GM12865 (cell line): ENCODE results near the gene FOXO6.
A peak's percentile ranks its signal among the peaks of the same experiment; 100 is the strongest.

Experiments
- DNase-seq: peaks from one replicate; pipeline ENCODE4 v3.0.0; 2010; ENCODE audit warnings: low read depth
- H3K4me3 ChIP-seq: 2 replicates; pipeline ENCODE4 v1.5.1; 2011; ENCODE audit warnings: mild to moderate bottlenecking, low read depth, low read length, control low read depth
- CTCF ChIP-seq: IDR thresholded peaks from 2 replicates; pipeline ENCODE4 v1.5.1; 2011; ENCODE audit warnings: low read length, control low read depth, low read depth, inconsistent platforms; ENCODE audit not compliant: insufficient read depth; ENCODE audit errors: missing control alignments

Gene FOXO6

GRCh38 chr1:41363591-41364320 lies 2.5 kb downstream of the FOXO6 start:
- TF ChIP-seq CTCF = no peak
- no peak for DNase-seq
- H3K4me3 ChIP-seq = no peak overlapping the region

GRCh38 chr1:41364442-41365319 lies 3.4 kb downstream of the FOXO6 start:
- no peak for DNase-seq
- TF ChIP-seq CTCF = no peak
- no peak overlapping the region for H3K4me3 ChIP-seq

- no peak for DNase-seq
- no peak overlapping the region for H3K4me3 ChIP-seq
- no peak for TF ChIP-seq CTCF
Measured at GRCh38 chr1:41365320-41365633, 4.0 kb downstream of the FOXO6 start.

- H3K4me3 ChIP-seq = peak overlapping the region; percentile 44
- peak; percentile 17 for DNase-seq
- TF ChIP-seq CTCF = no peak
Measured at GRCh38 chr1:41365772-41366454, 4.7 kb downstream of the FOXO6 start.

GRCh38 chr1:41366455-41367287 lies 5.4 kb downstream of the FOXO6 start:
- TF ChIP-seq CTCF = no peak
- no peak for DNase-seq
- peak overlapping the region; percentile 30; the same call in 1 of the 2 replicates for H3K4me3 ChIP-seq

- no peak overlapping the region for H3K4me3 ChIP-seq
- TF ChIP-seq CTCF = no peak
- DNase-seq = no peak
Measured at GRCh38 chr1:41367288-41367642, 6.0 kb downstream of the FOXO6 start.
